GM19328 (cell line): Measurements from ENCODE around the gene ADM2.

Experiments used
- ATAC-seq: cut with Tn5 transposase; IDR thresholded peaks from one replicate; pipeline ENCODE4 v1.9.1; 2021; ENCODE audit warnings: mild to moderate bottlenecking, moderate library complexity; ENCODE audit not compliant: unreplicated experiment

The ADM2 gene

DNA sequence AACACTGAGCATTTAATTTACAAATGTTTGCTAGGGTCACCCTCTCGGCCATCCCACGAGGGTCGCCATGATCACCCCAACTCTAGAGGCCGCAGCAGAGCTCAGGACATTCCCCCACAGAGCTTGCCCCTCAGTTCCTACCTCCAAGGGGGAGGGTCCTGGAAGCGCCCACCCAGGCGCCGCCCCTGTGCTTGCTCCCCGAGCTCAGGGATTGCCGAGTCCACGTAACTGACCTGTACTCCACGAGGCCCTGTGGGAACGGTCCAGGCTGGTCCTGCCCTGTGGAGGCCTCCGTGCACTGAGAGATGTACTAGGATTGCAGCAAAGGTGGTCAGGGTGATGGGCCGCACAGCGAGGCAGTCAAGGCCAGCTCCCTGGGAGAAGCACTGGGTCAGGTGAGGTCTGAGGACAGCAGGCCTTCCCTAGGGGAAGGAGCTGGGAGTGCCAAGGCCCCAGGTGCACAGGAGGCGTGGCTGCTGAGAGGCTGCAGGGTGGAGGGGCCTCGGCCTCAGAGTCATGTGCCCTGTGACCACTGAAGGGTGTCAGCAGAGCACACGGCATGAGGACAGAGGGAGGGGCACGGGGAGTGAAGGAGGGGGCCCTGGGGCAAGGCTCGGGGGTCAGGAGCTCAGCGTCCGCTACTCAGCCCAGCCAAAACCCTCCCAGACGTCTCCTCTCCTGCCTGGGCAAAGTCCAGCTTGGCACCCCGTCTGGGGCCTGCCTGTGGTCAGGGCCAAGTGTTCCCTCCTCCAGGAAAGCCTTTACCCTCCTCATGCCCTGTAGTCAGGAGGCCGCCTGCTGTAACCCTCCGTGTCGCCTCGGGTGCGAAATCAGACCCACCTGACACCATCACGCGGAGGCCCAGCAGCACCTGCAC lies 2.9 kb downstream of the ADM2 start:
- ATAC-seq: no peak

DNA sequence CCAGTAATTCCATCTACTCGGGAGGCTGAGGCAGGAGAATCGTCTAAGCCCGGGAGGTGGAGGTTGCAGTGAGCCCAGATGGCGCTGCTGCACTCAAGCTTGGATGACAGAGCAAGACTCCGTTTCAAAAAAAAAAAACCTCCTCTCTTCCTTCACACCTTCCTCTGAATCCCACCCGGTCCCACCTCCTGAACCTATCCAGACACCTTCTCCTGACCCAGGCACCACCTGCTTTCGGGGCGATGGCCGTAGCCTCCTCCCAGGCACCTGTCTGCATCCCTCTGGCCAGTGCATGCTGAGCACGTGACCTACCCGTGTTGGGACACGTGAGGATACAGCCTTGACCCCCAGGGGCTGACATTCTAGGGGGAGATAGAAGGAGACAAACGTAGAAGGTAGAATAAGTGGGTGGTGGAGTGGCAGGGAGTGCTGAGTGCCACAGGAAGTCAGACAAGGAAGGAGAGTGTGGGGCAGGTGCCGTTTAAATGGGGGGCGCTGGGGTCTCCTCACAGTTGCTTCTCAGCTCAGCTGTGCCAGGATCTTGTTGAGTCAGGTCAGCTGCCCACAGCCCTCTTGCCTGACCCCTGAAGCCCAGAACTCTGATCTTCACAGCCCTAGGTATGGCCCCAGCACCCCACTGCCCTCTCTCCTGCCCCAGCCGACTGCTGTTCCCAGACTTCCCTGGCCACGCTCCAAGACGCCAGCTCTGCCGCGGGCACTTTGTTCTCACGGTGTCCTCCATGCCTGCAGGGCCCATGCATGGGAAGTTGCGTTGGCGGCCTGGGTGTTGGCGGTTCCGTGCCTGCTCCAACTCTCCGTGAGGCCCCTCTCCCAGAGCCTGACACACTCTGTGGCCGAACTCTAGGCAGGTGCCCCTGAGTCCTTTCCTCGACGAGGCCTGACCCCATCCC lies 4.1 kb downstream of the ADM2 start:
- no peak for ATAC-seq

DNA sequence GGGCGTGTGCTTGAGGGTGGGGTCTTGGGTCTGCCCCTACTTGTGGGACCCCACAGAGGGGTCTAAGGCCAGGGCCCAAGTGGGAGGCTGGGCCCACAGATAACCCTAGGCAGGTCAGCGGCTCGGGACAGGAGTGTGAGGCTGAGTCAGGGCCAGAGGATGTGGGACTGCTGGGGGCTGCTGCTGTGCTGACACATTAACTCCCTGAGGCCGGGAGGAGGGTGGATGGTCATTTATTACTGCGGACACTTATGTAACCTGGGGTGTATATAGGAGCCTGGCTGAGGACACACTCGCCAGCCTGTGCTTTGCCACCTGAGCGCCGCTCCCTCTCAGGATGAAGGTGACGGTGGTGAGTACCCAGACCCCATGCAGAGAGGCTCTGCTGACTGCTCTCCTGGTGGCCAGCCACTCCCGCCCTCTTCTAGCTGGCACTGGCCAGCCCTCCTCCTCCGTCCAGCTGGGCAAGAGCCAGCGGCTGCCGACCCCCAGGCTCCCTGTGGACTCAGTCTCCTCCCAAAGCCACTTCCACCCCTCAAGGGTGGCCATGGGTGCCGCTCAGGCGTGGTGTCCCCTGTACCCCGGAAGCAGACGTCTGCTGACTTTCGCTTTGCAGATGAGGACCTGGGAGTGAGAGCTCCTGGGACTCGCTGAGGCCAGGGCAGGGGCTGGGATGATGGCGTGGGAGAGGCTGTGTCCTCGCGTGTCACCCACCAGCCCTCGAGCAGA lies 5.4 kb downstream of the ADM2 start, which contains the start of gene MIOX:
MIOX (plus strand) TSS at position 299 of the 729 bp plus-strand sequence; CDS start at position 338, 39 bp downstream.
- no peak for ATAC-seq

DNA sequence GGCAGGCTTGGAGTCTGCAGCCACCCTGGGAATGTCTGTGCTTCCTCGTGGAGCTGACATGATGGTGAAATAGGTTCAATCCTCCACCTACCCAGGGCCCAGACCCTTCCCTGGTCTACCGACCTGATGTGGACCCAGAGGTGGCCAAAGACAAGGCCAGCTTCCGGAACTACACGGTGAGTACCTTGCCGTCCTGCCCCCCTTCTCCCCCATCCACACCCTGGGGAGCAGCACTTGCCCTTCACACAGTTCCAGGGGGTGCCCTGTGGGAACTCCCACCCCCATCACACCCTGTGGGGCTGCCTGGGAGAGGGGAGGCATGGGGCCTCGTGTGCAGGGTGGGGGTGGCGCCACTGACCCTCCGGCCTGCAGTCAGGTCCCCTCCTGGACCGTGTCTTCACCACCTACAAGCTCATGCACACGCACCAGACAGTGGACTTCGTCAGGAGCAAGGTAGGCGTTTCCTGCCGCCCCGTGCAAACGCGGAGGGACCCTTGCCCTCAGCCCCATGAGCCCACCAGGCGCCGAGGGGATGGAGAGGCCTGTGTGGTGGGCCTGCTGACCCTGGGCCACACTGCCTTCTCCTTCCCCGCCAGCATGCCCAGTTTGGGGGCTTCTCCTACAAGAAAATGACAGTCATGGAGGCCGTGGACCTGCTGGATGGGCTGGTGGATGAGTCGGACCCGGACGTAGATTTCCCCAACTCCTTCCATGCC lies 6.1 kb downstream of the ADM2 start:
- ATAC-seq: no peak

DNA sequence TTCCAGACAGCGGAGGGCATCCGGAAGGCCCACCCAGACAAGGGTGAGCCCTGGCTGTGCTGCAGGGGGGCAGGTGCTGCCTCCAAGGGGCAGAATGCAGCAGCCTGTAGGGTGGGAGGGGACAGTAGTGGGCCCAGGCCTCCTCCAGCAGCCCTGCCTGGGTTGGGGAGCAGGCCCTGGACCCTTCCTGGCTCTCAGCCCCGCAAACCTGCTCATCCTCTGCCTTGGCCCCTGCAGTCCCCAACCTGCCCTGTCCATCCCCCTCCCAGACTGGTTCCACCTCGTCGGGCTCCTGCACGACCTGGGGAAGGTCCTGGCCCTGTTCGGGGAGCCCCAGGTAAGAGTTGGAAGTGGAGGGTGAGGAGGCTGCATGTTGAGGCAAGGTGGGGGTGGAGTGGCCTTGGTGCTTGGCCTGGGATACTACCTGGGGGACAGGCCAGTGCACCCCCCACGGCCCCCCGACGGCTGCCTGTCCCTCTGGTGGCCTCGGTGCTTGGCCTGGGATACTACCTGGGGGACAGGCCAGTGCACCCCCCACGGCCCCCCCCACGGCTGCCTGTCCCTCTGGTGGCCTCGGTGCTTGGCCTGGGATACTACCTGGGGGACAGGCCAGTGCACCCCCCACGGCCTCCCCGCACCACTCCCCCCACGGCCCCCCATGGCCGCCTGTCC lies 6.8 kb downstream of the ADM2 start:
- ATAC-seq: no peak

DNA sequence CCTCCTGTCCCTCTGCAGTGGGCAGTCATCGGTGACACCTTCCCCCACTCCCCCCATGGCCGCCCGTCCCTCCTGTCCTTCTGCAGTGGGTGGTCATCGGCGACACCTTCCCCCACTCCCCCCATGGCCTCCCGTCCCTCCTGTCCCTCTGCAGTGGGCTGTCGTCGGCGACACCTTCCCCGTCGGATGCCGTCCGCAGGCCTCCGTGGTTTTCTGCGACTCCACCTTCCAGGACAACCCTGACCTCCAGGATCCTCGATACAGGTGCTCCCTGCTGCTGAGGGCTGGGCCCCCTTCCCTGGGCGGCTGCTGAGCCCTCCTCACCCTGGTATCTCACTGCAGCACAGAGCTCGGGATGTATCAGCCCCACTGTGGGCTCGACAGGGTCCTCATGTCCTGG lies 7.5 kb downstream of the ADM2 start:
- no peak for ATAC-seq

DNA sequence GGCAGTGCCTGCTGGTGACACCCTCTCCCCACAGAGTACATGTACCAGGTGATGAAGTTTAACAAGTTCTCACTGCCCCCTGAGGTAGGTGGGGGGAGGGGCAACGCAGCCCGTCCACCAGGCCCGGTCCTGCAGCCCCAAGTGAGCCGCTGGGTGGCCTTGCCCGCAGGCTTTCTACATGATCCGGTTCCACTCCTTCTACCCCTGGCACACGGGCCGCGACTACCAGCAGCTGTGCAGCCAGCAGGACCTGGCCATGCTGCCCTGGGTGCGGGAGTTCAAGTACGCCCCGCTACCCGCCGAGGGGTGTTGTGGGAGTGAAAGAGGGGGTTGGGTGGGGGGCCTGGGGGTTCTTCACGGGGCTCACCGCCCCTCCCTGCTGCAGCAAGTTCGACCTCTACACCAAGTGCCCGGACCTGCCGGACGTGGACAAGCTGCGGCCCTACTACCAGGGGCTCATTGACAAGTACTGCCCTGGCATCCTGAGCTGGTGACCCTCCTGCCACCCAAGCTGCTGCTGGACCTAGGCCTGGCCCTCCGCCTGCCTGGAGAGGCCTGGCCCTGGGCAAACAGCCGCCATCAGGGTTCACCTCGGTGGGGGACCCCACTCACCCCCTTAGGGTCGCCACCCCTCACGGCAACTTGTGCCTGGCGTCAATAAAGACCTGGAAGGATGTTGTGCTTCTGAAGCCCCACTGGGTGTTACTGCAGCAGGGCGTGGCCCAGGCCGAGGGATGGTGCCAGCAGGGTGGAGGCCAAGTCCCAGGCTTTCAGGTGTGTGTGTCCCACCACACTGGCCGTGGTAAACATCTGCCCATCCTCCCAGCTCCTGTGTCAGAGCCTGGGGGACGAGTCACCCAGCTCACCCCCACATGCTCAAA lies 8.3 kb downstream of the ADM2 start:
- ATAC-seq: no peak

DNA sequence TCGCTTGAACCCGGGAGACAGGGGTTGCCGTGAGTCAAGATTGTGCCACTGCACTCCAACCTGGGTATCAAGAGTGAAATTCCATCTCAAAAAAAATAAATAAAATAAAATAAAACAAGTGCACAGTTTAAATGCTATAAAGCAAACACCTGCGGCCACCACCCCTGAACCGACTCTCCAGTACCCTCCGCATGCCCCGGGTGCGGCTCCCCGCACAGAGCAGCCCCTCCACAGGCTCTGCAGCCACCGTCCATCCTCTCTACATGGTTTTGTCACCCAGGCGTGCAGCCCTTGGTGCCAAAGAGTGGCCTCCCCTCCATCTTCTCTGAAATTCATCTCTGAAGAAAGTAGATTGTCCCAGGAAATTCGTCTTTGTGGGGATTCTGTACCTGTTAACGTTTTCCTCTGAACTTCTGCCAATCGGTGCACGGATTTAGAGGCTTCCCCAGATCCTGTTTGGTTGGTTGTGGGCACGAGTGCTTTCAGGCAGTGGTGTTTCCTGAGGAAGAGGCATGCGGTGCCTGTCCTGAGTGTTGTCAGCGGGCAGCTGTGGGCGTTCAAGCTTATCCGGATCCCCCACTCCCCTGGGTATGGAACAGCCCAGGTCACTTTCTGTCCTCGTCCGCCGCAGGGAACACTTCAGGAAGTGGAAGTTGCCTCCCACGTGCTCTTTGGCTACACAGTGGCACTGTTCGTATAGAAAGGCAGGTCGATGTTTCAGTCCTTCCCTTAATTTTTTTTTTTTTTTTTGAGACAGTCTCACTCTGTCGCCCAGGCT lies 9.4 kb downstream of the ADM2 start:
- ATAC-seq: no peak

DNA sequence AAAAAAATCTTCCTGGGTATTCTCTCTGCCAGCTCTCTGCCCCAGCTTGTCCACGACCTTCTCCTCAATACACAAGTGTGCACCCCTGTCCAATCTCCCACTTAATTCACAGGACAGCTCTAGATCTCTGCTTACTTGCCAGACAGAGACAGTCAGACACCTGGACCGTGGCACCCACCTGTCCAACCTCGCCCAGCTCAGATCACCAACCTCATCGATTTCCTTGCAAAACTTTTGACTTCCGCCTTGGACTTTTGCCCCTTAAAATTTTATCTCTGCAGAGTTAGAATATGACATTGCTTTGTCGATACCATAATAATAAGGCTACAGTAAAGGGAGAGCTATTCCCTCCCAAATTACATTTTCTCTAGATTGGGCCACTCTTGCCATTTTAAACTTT lies 15.8 kb downstream of the ADM2 start:
- no peak for ATAC-seq

DNA sequence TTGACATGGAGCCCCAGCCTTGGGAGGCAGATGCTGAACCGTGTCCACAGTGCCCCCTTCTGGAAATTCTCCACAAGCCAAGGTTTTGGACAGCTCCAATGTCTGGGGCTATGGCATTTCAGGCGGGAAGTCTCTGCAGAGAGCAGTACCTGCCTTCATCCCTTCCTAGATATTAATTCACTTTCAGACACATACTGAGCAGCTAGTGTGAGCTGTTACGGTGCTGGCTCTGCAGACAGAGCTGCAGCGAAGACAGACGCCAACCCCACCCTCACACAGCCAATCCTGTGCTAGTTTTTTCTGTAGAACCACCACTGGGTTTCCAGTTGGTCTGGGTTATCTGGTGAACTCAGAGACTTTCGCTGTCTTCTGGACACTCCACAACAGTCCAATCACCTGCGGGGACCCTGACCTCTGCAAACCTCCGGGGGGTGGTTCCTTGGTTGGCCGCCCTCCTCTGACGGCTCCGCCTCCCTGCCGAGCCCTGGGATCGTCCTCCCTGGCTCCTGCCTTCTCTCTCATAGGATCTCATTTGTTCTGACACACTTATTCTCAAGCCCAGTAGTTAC lies 17.1 kb downstream of the ADM2 start:
- ATAC-seq: no peak

DNA sequence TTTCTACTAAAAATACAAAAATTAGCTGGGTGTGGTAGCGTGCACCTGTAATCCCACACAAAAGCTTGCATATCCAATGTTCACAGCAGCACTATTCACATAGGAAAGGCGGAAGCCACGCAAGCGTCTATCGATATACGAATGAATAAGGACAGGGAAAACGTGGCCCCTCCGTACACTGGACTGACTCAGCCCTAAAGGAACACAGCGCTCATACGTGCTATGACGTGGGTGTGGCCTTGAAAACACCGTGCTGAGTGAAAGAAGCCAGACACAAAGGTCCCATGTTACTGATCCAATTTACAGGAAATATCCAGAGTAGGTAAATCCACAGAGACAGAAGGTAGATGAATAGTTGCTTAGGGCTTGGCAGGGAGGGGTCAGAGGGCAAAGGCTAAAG lies 19.1 kb downstream of the ADM2 start:
- no peak for ATAC-seq

DNA sequence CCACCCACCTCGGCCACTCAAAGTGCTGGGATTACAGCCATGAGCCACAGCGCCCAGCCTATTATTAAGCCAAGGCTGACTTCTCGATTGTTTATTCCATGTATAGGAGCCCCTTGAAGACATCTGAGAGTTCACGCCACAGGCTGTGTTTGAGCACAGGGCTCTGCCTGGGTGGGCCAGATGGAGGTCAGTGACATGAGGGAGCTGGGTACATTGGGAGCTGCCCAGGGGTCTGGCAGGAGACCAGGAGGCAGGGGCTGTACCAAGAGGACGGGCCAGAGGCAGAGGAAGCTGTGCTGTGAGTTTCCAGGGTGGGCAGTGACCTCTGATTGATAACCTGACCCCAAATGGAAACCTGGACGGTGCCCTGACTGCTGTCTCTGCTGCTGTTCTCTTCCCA lies 20.8 kb downstream of the ADM2 start:
- ATAC-seq: no peak

DNA sequence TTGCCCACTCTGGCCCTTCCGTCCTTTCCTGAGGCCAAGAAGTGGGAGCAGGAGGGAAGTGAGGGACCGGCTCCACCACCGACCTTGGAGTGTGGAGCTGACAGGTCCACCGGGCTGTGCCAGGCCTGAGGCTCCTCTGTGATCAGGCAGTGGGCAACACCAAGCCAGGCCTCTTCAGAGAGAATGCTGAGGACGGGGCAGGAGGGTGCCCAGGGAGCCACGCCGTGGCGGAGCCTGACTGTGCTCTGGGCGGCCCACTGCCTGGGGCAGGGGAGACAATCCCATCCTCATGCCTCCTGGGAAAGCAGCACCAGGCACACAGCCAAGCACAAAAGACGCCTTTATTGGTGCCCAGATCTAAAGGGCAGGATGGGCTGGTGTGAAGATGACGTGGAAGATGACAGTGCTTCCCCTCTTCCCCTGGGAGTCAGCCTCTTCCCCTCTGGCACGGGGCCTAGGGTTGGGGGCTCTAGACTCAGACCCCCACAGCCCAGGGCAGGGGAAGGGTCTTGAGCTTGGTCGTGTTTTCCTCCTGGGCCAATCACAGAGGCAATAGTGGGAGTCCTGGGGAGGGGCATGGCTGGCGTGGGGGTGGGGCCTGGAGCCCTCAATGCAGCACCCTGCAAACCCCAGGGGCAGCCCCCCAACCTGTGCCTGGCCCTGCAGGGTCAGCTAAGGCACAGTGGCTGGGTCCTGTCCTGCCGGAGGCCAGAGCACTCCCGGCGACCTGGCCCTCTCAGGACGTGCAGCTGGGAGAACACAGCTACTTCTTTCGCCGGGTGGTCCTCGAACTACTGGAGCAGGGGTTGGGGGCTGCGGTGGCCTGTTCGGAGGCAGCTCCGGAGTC lies 21.5 kb downstream of the ADM2 start:
- ATAC-seq: no peak

DNA sequence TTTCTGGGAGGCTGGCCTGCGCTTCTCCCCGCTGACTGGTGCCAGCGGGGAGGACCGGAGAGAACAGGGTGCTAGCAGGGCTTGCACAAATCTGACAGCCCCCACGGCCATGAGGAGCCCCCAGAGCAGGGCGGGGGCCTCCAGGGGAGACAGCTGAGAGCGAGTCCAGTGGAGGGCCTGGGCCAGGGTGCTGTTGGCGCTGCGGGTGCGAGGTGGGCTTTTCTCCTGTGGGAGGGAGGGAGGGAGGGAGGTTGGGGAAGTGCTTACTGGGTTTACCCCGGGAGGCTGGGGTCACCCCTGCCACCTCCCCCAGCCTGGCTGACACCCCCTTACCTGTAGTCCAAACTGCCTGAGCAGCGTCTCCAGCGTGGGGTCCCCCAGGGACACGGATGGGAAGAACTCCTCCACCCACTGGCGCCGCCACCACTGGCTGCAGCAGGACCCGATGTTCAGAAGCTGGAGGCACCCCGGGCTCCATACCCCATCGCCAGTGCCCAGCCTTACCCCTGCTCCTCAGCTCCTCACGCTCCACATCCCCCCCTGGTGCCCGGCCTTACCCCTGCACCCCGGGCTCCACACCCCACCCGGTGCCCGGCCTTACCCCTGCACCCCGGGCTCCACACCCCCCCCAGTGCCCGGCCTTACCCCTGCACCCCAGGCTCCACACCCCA lies 22.3 kb downstream of the ADM2 start:
- no peak for ATAC-seq

DNA sequence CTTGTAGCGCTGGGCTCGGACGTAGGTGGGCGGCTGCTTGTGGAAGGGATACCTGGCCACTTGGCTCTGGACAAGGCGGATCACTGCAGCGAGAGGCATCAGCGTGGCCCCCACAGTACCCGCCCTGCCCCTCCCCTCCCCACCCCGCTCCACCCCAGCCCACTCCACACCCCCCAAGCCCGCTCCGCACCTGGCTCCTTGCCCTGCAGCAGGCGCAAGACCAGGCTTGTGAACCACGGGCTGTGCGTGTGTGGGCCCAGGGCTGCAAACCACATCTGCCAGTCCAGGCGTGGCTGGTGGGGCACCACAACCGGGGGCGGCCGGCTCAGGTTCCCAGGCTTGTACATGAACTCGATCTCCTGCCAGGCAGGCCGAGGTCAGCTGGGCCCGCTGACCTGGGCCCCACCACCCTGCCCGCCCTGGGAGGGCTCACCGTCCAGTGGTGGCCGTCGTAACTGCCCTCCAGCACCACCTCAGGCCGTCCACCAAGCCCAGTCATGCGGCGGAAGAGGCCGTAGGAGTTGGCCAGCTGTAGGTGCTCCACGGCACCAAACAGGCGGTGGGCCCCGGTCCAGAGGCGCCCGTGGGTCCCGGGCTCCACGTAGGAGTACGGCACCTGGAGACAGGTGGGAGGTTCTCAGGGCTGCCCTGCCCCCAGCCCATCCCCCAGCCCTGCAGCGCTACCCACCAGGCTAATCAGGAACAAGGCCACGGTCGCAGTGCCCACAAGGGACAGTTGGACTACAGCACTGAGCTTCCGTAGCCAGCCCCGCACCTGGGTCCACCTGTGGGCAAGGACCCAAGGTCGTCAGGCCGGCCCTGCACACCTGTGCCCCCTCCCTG lies 23.2 kb downstream of the ADM2 start:
- ATAC-seq: no peak
